AG04450 (cell line): ENCODE data around the gene SEC23A. TPM values are rescaled to one million over a fixed set of nuclear protein-coding genes. Genes with fewer than 3 reads are reported as not detected.

Experiments used
- polyA plus RNA-seq: library from polyadenylated mRNA; depleted of rRNA; stranded (reverse); fragments of >200 nt; gene quantifications from 2 replicates; pipeline ENCODE4 v1.2.3, GENCODE V29; 2011; rRNA removed
- small RNA-seq: library from RNA; depleted of rRNA; stranded (forward); fragments of <200 nt; gene quantifications from one replicate; pipeline ENCODE3, GENCODE V24; 2012; ENCODE audit warnings: low read depth; ENCODE audit not compliant: insufficient read length

SEC23A gene
- polyA plus RNA-seq, 1 experiment = 310 TPM

Small RNA genes within 50 kb of the gene (small RNA-seq; reads per million reads assigned to genes)
- gene AL109628.1 (not detected), gene RF00019 (not detected)

Other genes starting within 250 kb of the SEC23A start
- gene GEMIN2, start 11.1 kb upstream of the SEC23A start, polyA plus RNA-seq = 9.7 and 15.4 TPM in 2 replicates
- gene TRAPPC6B, start 67.1 kb upstream of the SEC23A start, polyA plus RNA-seq = 14.5 and 22.6 TPM in 2 replicates
- 18.5 and 19.7 TPM in 2 replicates for gene PNN, start 72.0 kb upstream of the SEC23A start, polyA plus RNA-seq
- gene MIA2, start 130.7 kb upstream of the SEC23A start, polyA plus RNA-seq = 11.6 and 16.5 TPM in 2 replicates